ENCODE results near the gene EPHA1.

- TF ChIP-seq MYC (IDR thresholded peaks at IDR 0.05; ENCODE audit: low read depth, low read length), result no peak
- no peak for TF ChIP-seq POLR2A (IDR thresholded peaks at IDR 0.05; ENCODE audit: low read depth, low read length)
- TF ChIP-seq, protein P1, sequence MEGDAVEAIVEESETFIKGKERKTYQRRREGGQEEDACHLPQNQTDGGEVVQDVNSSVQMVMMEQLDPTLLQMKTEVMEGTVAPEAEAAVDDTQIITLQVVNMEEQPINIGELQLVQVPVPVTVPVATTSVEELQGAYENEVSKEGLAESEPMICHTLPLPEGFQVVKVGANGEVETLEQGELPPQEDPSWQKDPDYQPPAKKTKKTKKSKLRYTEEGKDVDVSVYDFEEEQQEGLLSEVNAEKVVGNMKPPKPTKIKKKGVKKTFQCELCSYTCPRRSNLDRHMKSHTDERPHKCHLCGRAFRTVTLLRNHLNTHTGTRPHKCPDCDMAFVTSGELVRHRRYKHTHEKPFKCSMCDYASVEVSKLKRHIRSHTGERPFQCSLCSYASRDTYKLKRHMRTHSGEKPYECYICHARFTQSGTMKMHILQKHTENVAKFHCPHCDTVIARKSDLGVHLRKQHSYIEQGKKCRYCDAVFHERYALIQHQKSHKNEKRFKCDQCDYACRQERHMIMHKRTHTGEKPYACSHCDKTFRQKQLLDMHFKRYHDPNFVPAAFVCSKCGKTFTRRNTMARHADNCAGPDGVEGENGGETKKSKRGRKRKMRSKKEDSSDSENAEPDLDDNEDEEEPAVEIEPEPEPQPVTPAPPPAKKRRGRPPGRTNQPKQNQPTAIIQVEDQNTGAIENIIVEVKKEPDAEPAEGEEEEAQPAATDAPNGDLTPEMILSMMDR (IDR thresholded peaks at IDR 0.05; ENCODE audit: extremely low read depth in 1 of 2, insufficient read depth in 1 of 2, low read depth in 1 of 2, low read length in 2 of 2), result no peak
- TF ChIP-seq POLR2AphosphoS5 (IDR thresholded peaks at IDR 0.05; ENCODE audit: insufficient read depth, low read depth, low read length), result no peak
- TF ChIP-seq, protein P2, sequence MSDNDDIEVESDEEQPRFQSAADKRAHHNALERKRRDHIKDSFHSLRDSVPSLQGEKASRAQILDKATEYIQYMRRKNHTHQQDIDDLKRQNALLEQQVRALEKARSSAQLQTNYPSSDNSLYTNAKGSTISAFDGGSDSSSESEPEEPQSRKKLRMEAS (IDR thresholded peaks at IDR 0.05; ENCODE audit: insufficient read depth, insufficient read length), result no peak
- TF ChIP-seq JUN (IDR thresholded peaks at IDR 0.05; ENCODE audit: borderline replicate concordance, insufficient read depth, insufficient read length, low read depth), result no peak
- no peak for TF ChIP-seq EZH2 (IDR thresholded peaks at IDR 0.05; ENCODE audit: borderline replicate concordance, low read depth, low read length, severe bottlenecking)
- no peak for TF ChIP-seq GATA2 (IDR thresholded peaks at IDR 0.05; ENCODE audit: insufficient read depth, insufficient read length, low read depth, low read length)
- TF ChIP-seq FOS (IDR thresholded peaks at IDR 0.05; ENCODE audit: borderline replicate concordance, insufficient read depth, low read length), result no peak
Observed at GRCh38 chr7:143444785-143445184, 36.1 kb upstream of the EPHA1 start.

Data from endothelial cell of umbilical vein (primary cell).